Epithelial cell of esophagus (primary cell): ENCODE measurements around the gene SEMA4D.

ENCODE experiments used
- DNase-seq: peaks from one replicate; pipeline ENCODE4 v3.0.0; 2010; ENCODE audit warnings: low read depth
- H3K4me3 ChIP-seq: 2 replicates; pipeline ENCODE4 v1.5.1; 2011; ENCODE audit warnings: mild to moderate bottlenecking, low read length, control low read depth
- TF ChIP-seq, protein P1 (sequence below): IDR thresholded peaks from 2 replicates; pipeline ENCODE4 v1.5.1; 2011; ENCODE audit warnings: low read depth, mild to moderate bottlenecking, low read length, control low read depth, inconsistent platforms; ENCODE audit not compliant: insufficient read depth; ENCODE audit errors: missing control alignments

Gene SEMA4D

DNA sequence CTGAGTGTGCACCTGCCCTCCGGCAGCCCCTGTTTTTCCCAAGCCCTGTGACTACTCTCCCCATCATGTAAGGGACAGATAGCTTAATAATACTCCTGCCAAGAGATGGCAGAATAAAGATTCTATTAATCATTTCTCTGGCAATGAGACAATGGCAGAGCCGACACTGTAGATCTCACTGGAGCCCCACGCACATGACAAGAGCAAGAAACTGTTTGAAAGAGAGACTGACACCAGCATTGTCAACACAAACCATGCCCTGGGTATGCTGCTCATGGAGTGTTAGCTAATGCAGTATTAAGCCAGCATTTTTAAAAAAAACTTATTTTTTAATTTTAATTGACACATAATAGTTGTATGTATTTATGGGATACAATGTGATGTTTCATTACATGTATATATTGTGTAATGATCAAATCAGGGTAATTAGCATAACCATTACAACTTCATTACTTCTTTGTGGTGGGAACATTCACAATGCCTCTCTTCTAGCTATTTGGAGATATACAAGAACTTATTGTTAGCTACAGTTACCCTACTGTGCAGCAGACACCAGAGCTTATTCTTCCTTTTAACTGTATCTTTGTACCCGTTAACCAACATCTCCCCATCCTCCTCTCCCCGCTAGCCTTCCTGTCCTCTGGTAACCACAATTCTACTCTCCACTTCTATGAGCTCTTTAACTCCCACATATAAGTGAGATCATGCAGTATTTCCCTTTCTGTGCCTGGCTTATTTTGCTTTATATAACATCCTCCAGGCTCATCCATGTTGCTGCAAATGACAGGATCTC is 31.5 kb upstream of the SEMA4D start:
- TF ChIP-seq, protein P1, sequence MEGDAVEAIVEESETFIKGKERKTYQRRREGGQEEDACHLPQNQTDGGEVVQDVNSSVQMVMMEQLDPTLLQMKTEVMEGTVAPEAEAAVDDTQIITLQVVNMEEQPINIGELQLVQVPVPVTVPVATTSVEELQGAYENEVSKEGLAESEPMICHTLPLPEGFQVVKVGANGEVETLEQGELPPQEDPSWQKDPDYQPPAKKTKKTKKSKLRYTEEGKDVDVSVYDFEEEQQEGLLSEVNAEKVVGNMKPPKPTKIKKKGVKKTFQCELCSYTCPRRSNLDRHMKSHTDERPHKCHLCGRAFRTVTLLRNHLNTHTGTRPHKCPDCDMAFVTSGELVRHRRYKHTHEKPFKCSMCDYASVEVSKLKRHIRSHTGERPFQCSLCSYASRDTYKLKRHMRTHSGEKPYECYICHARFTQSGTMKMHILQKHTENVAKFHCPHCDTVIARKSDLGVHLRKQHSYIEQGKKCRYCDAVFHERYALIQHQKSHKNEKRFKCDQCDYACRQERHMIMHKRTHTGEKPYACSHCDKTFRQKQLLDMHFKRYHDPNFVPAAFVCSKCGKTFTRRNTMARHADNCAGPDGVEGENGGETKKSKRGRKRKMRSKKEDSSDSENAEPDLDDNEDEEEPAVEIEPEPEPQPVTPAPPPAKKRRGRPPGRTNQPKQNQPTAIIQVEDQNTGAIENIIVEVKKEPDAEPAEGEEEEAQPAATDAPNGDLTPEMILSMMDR = no peak
- H3K4me3 ChIP-seq = no peak overlapping the region
- DNase-seq = no peak

DNA sequence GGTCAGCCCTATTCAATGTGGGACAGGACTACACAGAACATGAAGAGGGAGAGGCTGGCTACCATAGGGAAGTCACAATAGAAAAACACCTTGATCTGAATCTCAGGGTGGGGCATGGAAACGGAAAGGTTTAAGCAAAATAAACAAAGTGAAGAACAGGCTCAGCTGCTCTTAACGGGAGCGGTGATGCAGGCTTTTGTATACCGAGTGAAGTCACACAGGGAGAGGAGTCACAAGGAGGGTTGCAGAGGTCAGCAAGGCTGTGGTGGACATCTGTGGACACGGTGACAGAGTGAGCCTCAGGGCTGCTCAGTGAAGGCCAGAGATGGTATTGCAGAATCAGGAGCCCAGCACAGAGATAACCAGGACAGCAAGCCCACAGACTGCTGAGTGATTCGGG is 30.6 kb upstream of the SEMA4D start:
- H3K4me3 ChIP-seq = no peak overlapping the region
- TF ChIP-seq, protein P1 = no peak
- peak; percentile 25 for DNase-seq

GRCh38 chr9:89528131-89528530 is 30.2 kb upstream of the SEMA4D start:
- DNase-seq = no peak
- TF ChIP-seq, protein P1 = no peak
- no peak overlapping the region for H3K4me3 ChIP-seq

GRCh38 chr9:89527084-89527483 is 29.2 kb upstream of the SEMA4D start:
- no peak overlapping the region for H3K4me3 ChIP-seq
- TF ChIP-seq, protein P1 = no peak

DNA sequence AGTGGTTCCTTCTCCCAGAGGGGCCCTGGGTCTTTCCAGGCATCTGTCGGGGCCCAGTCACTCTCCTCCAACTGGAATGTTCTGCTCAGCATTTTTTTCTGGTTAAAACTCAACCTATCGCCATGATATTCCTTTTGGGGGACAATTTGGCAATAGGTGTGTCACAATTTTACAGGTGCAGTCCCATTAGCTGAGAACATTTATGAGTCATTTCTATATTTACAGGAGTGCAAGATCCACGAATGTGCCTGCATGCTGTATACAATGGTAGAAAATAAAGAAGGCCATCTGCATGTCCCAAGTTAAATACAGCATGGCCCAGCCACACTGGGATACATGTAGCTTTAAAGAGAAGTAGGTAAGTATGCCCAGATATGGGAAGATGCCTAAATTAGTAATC is 28.8 kb upstream of the SEMA4D start:
- no peak overlapping the region for H3K4me3 ChIP-seq
- DNase-seq = no peak
- TF ChIP-seq, protein P1 = no peak

More at GRCh38 chr9:89527084-89527483, 29.2 kb upstream of the SEMA4D start:
- DNase-seq = no peak

GRCh38 chr9:89525446-89526374 is 27.8 kb upstream of the SEMA4D start:
- DNase-seq = no peak
- no peak overlapping the region for H3K4me3 ChIP-seq
- TF ChIP-seq, protein P1 = no peak
